Keratinocyte (primary cell): ENCODE data around the gene TMEM109.

ENCODE experiments used
- EZH2 ChIP-seq: IDR thresholded peaks from one replicate; pipeline ENCODE4 v1.6.1; 2012; ENCODE audit warnings: inconsistent platforms, mild to moderate bottlenecking, low read length, moderate library complexity
- TF ChIP-seq, protein P1 (sequence below), 3 experiments: IDR thresholded peaks in 1 of 3; conservative IDR thresholded peaks in 1 of 3; optimal IDR thresholded peaks in 1 of 3; 2 replicates in 2 of 3; 3 replicates in 1 of 3; pipeline versions ENCODE3 to v1.5.1; 2011; ENCODE audit warnings: low read length in 3 of 3, mild to moderate bottlenecking in 3 of 3, moderate library complexity in 2 of 3, control low read depth in 1 of 3, inconsistent platforms in 1 of 3; ENCODE audit not compliant: insufficient read depth in 2 of 3; ENCODE audit errors: extremely low read depth in 1 of 3

DNA sequence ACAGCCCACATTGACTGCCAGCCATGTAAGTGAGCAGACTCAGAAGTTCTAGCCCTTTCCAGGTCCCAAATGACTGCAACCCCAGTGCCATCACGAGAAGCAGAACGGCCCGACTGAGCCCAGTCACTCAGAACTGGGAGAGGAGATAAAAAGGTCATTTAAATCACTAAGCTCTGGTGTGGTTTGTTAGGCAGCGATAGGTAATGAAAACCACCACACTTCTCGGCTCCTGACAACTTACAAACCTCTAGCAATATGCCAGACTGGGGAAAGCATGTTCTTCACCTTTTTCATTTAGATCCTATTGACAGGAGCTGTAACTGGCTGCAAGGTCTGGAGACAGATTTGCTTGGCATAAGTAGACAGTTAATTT lies 31.3 kb downstream of the TMEM109 start:
- TF ChIP-seq, protein P1, sequence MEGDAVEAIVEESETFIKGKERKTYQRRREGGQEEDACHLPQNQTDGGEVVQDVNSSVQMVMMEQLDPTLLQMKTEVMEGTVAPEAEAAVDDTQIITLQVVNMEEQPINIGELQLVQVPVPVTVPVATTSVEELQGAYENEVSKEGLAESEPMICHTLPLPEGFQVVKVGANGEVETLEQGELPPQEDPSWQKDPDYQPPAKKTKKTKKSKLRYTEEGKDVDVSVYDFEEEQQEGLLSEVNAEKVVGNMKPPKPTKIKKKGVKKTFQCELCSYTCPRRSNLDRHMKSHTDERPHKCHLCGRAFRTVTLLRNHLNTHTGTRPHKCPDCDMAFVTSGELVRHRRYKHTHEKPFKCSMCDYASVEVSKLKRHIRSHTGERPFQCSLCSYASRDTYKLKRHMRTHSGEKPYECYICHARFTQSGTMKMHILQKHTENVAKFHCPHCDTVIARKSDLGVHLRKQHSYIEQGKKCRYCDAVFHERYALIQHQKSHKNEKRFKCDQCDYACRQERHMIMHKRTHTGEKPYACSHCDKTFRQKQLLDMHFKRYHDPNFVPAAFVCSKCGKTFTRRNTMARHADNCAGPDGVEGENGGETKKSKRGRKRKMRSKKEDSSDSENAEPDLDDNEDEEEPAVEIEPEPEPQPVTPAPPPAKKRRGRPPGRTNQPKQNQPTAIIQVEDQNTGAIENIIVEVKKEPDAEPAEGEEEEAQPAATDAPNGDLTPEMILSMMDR (optimal IDR thresholded peaks at IDR 0.05 in 1 of 3, IDR thresholded peaks at IDR 0.05 in 1 of 3, conservative IDR thresholded peaks at IDR 0.05 in 1 of 3; ENCODE audit: extremely low read depth in 1 of 3, insufficient read depth in 2 of 3, low read length in 3 of 3): no peak
- no peak for TF ChIP-seq EZH2
